Keratinocyte (primary cell): ENCODE measurements around the gene RASL10A. TPM values are rescaled to one million over a fixed set of nuclear protein-coding genes. Genes with fewer than 3 reads are reported as not detected.

Experiments used
- DNase-seq: peaks from one replicate; pipeline ENCODE4 v3.0.0-alpha.2; 2011; ENCODE audit warnings: low read depth, missing footprints, low spot score
- FAIRE-seq: peaks from 2 replicates; lab custom pipeline; 2011; peaks lifted over from hg19 to GRCh38; lab: Jason Lieb, UNC
- H2AFZ ChIP-seq: 2 replicates; pipeline ENCODE4 v1.6.0; 2012; ENCODE audit warnings: low read length, control low read depth, inconsistent platforms; ENCODE audit not compliant: control insufficient read depth
- H3K27ac ChIP-seq: 2 replicates; pipeline ENCODE4 v1.5.1; 2011; ENCODE audit warnings: low read length; ENCODE audit not compliant: control insufficient read depth, insufficient read depth
- H3K27me3 ChIP-seq: 3 replicates; pipeline ENCODE4 v1.6.0; 2011; ENCODE audit warnings: low read length; ENCODE audit not compliant: control insufficient read depth, insufficient read depth; ENCODE audit errors: extremely low read depth
- H3K36me3 ChIP-seq, 2 experiments: 2 replicates in 1 of 2; 3 replicates in 1 of 2; pipeline ENCODE4 v1.5.1; 2011; ENCODE audit warnings: low read length in 2 of 2, mild to moderate bottlenecking in 1 of 2; ENCODE audit not compliant: control insufficient read depth in 2 of 2, insufficient read depth in 2 of 2; ENCODE audit errors: extremely low read depth in 1 of 2
- H3K4me1 ChIP-seq: 3 replicates; pipeline ENCODE4 v1.5.1; 2011; ENCODE audit warnings: low read length; ENCODE audit not compliant: control insufficient read depth, insufficient read depth; ENCODE audit errors: extremely low read depth
- H3K4me2 ChIP-seq: 3 replicates; pipeline ENCODE4 v1.6.0; 2011; ENCODE audit warnings: low read depth, low read length; ENCODE audit not compliant: control insufficient read depth, insufficient read depth; ENCODE audit errors: extremely low read depth
- H3K4me3 ChIP-seq, 3 experiments: fragments of 200-600 bp in 1 of 3; sonication (generic) in 1 of 3; 2 replicates in 2 of 3; 3 replicates in 1 of 3; pipeline ENCODE4 v1.5.1; 2011 to 2016; ENCODE audit warnings: low read length in 3 of 3, mild to moderate bottlenecking in 3 of 3, control low read depth in 2 of 3, inconsistent platforms in 1 of 3, low read depth in 1 of 3, mixed read lengths in 1 of 3, mixed run types in 1 of 3, moderate library complexity in 1 of 3; ENCODE audit not compliant: control insufficient read depth in 2 of 3, insufficient read depth in 2 of 3; ENCODE audit errors: extremely low read depth in 1 of 3
- H3K79me2 ChIP-seq: 2 replicates; pipeline ENCODE4 v1.6.0; 2012; ENCODE audit warnings: low read length; ENCODE audit not compliant: control insufficient read depth, insufficient read depth
- H3K9ac ChIP-seq: 3 replicates; pipeline ENCODE4 v1.6.0; 2011; ENCODE audit warnings: low read length; ENCODE audit not compliant: control insufficient read depth, insufficient read depth; ENCODE audit errors: extremely low read depth
- H3K9me1 ChIP-seq: 3 replicates; pipeline ENCODE4 v1.6.0; 2011; ENCODE audit warnings: low read length; ENCODE audit not compliant: control insufficient read depth, insufficient read depth; ENCODE audit errors: extremely low read depth
- H3K9me3 ChIP-seq: 2 replicates; pipeline ENCODE4 v1.5.1; 2012; ENCODE audit warnings: low read depth, low read length; ENCODE audit not compliant: control insufficient read depth
- H4K20me1 ChIP-seq: 3 replicates; pipeline ENCODE4 v1.6.0; 2011; ENCODE audit warnings: low read length; ENCODE audit not compliant: control insufficient read depth, insufficient read depth; ENCODE audit errors: extremely low read depth
- CTCF ChIP-seq, 3 experiments: IDR thresholded peaks in 1 of 3; conservative IDR thresholded peaks in 1 of 3; optimal IDR thresholded peaks in 1 of 3; 2 replicates in 2 of 3; 3 replicates in 1 of 3; pipeline versions ENCODE3 to v1.5.1; 2011; ENCODE audit warnings: low read length in 3 of 3, mild to moderate bottlenecking in 3 of 3, moderate library complexity in 2 of 3, control low read depth in 1 of 3, inconsistent platforms in 1 of 3; ENCODE audit not compliant: insufficient read depth in 2 of 3; ENCODE audit errors: extremely low read depth in 1 of 3
- EZH2 ChIP-seq: IDR thresholded peaks from one replicate; pipeline ENCODE4 v1.6.1; 2012; ENCODE audit warnings: inconsistent platforms, mild to moderate bottlenecking, low read length, moderate library complexity
- dilution Hi-C: fragments of 300-500 bp; cut with MboI; formaldehyde crosslinking; loops from one replicate; pipeline ENCODE4 v1.7.0; 2020; ENCODE audit warnings: low sequenced_read_pairs; ENCODE audit not compliant: extremely low pct_ligation_motif_present
- polyA plus RNA-seq, 5 experiments: library from polyadenylated mRNA; depleted of rRNA in 3 of 5; stranded (reverse) in 3 of 5; stranded (forward) in 1 of 5; unstranded in 1 of 5; fragments of >200 nt; gene quantifications; 1 replicate in 1 of 5; 2 replicates in 3 of 5; 3 replicates in 1 of 5; pipeline versions ENCODE4 v1.2.1 to v1.2.3, GENCODE V29; 2011 to 2012; ENCODE audit warnings: missing spikeins in 2 of 5, low read depth in 1 of 5, low replicate concordance in 1 of 5

Gene RASL10A
- polyA plus RNA-seq, 1 donor (not counting 4 experiments of a cell fraction or from before 2014, with no cell fraction given) = not detected

- Histone ChIP-seq H4K20me1 (peaks cover 12% of the 10 kb centered on the region), H3K4me2 (no peak overlapping the region), H3K9me1 (no peaks in the 10 kb centered on the region), H3K27me3 (no peaks in the 10 kb centered on the region), H3K9me3 (no peaks in the 10 kb centered on the region), H3K27ac (no peak overlapping the region), H3K36me3 (peaks cover 48 to 65% of the 10 kb centered on the region in 2 experiments), H3K4me3 (no peak overlapping the region), H3K4me1 (no peaks in the 10 kb centered on the region), H3K79me2 (peaks cover 42% of the 10 kb centered on the region), H2AFZ (no peak overlapping the region), H3K9ac (no peak overlapping the region)
- FAIRE-seq = no peak
- DNase-seq = no peak
- dilution Hi-C loops = no loop called here
- TF ChIP-seq CTCF (optimal IDR thresholded peaks at IDR 0.05 in 1 of 3, IDR thresholded peaks at IDR 0.05 in 1 of 3, conservative IDR thresholded peaks at IDR 0.05 in 1 of 3; ENCODE audit: extremely low read depth in 1 of 3, insufficient read depth in 2 of 3, low read length in 3 of 3) (no peak), EZH2 (no peak)
These were observed 26.7 kb downstream of the RASL10A start for GRCh38 chr22:29288837-29289236.

GRCh38 chr22:29284196-29284595 lies 31.3 kb downstream of the RASL10A start:
- peaks cover 62% of the 10 kb centered on the region for H3K79me2 ChIP-seq
- H4K20me1 ChIP-seq = peaks cover 28% of the 10 kb centered on the region
- no peak overlapping the region for H3K27ac ChIP-seq
- no peak for FAIRE-seq
- H3K27me3 ChIP-seq = no peaks in the 10 kb centered on the region
- no peak overlapping the region for H3K4me2 ChIP-seq
- H3K9me3 ChIP-seq = no peaks in the 10 kb centered on the region
- no peaks in the 10 kb centered on the region for H3K9me1 ChIP-seq
- dilution Hi-C loops = no loop called here
- no peaks in the 10 kb centered on the region for H3K4me1 ChIP-seq
- H3K36me3 ChIP-seq = peaks cover 41 to 50% of the 10 kb centered on the region in 2 experiments
- no peak overlapping the region for H2AFZ ChIP-seq
- DNase-seq = no peak
- TF ChIP-seq CTCF (optimal IDR thresholded peaks at IDR 0.05 in 1 of 3, IDR thresholded peaks at IDR 0.05 in 1 of 3, conservative IDR thresholded peaks at IDR 0.05 in 1 of 3; ENCODE audit: extremely low read depth in 1 of 3, insufficient read depth in 2 of 3, low read length in 3 of 3) = no peak
- no peak for TF ChIP-seq EZH2
- H3K9ac ChIP-seq = no peak overlapping the region
- no peak overlapping the region for H3K4me3 ChIP-seq
